A549 (cell line): ENCODE measurements around the gene AMHR2. TPM values are rescaled to one million over a fixed set of nuclear protein-coding genes. Genes with fewer than 3 reads are reported as not detected.
A peak's percentile ranks its signal among the peaks of the same experiment; 100 is the strongest.

Source experiments
- ATAC-seq, 2 experiments: fragments of 200-7000 bp in 1 of 2; fragments of >200 bp in 1 of 2; cut with Nextera tagmentation in 1 of 2; cut with Tn5 transposase in 1 of 2; 3 replicates each; pipeline versions ENCODE4 v1.8.0 to v1.9.1; 2018 to 2020; ENCODE audit warnings: mild to moderate bottlenecking in 1 of 2, moderate library complexity in 1 of 2
- CTCF ChIA-PET: fragments of 300-600 bp; sonication (Branson Sonifier 250); formaldehyde crosslinking; extraction: SDS; loops from one replicate; lab custom pipeline; 2021; ENCODE audit warnings: antibody characterized with exemption, inconsistent platforms; lab: Yijun Ruan, JAX
- POLR2A ChIA-PET: fragments of 350-600 bp; formaldehyde crosslinking; extraction: SDS; loops from one replicate; lab custom pipeline; 2021; ENCODE audit warnings: antibody characterized with exemption, inconsistent platforms; lab: Yijun Ruan, JAX
- DNase-seq, 2 experiments: peaks; one replicate each; pipeline versions ENCODE4 v3.0.0 to v3.0.0-alpha.2; 2011 to 2016; ENCODE audit warnings: low read depth in 1 of 2, low spot score in 1 of 2
- FAIRE-seq: peaks from 2 replicates; lab custom pipeline; 2011; peaks lifted over from hg19 to GRCh38; lab: Jason Lieb, UNC
- H3K27ac ChIP-seq, 2 experiments: fragments of >200 bp; sonication (Bioruptor Twin); formaldehyde crosslinking; 3 replicates each; pipeline ENCODE4 v1.5.1; 2016 to 2017
- H3K4me1 ChIP-seq: fragments of >200 bp; sonication (Bioruptor Twin); formaldehyde crosslinking; 3 replicates; pipeline ENCODE4 v1.6.1; 2016
- H3K4me2 ChIP-seq: fragments of >200 bp; sonication (Bioruptor Twin); formaldehyde crosslinking; 3 replicates; pipeline ENCODE4 v1.6.1; 2016
- H3K4me3 ChIP-seq: fragments of >200 bp; sonication (Bioruptor Twin); formaldehyde crosslinking; 3 replicates; pipeline ENCODE4 v1.5.1; 2016
- H3K9me3 ChIP-seq: fragments of >200 bp; sonication (Bioruptor Twin); formaldehyde crosslinking; 3 replicates; pipeline ENCODE4 v1.6.1; 2016
- ATOH8 ChIP-seq: fragments of 250-450 bp; sonication (Bioruptor Pico); IDR thresholded peaks from 2 replicates; pipeline ENCODE4 v1.5.0; 2020; ENCODE audit warnings: low read depth, mild to moderate bottlenecking, moderate library complexity
- CBX2 ChIP-seq: fragments of 200-600 bp; sonication (generic); IDR thresholded peaks from 2 replicates; pipeline ENCODE4 v1.6.1; 2016; ENCODE audit warnings: low read depth, mild to moderate bottlenecking, borderline replicate concordance
- CHD4 ChIP-seq: fragments of 200-600 bp; sonication (generic); IDR thresholded peaks from 2 replicates; pipeline ENCODE4 v1.6.1; 2016; ENCODE audit warnings: antibody characterized with exemption, mild to moderate bottlenecking, borderline replicate concordance
- E2F6 ChIP-seq: IDR thresholded peaks from 2 replicates; pipeline ENCODE4 v1.6.1; 2012; ENCODE audit warnings: low read depth, borderline replicate concordance
- EHF ChIP-seq: fragments of 250-450 bp; sonication (Bioruptor Pico); IDR thresholded peaks from 2 replicates; pipeline ENCODE4 v1.5.0; 2020; ENCODE audit warnings: mild to moderate bottlenecking
- EP300 ChIP-seq, 2 experiments: fragments of >200 bp; sonication (Bioruptor Twin); formaldehyde crosslinking; IDR thresholded peaks; 2 replicates in 1 of 2; 3 replicates in 1 of 2; pipeline ENCODE4 v1.6.1; 2016 to 2017
- FOSB ChIP-seq: fragments of 250-450 bp; sonication (Bioruptor Pico); IDR thresholded peaks from 2 replicates; pipeline ENCODE4 v1.5.0; 2020; ENCODE audit warnings: mild to moderate bottlenecking, moderate library complexity
- FOSL2 ChIP-seq, 2 experiments: fragments of 450-650 bp in 1 of 2; fragments of >200 bp in 1 of 2; sonication (Bioruptor Twin) in 1 of 2; formaldehyde crosslinking; IDR thresholded peaks; 2 replicates each; pipeline versions ENCODE4 v1.5.0 to v1.6.1; 2016 to 2020; ENCODE audit warnings: mild to moderate bottlenecking in 1 of 2, moderate library complexity in 1 of 2
- HES2 ChIP-seq: fragments of >200 bp; sonication (Bioruptor Twin); formaldehyde crosslinking; IDR thresholded peaks from 2 replicates; pipeline ENCODE4 v1.6.1; 2016
- HMGXB4 ChIP-seq: fragments of 250-450 bp; sonication (Bioruptor Pico); IDR thresholded peaks from 2 replicates; pipeline ENCODE4 v1.5.0; 2021; ENCODE audit warnings: mild to moderate bottlenecking, moderate library complexity, borderline replicate concordance
- HOXA7 ChIP-seq: fragments of 250-450 bp; sonication (Bioruptor Pico); IDR thresholded peaks from 2 replicates; pipeline ENCODE4 v1.5.0; 2020; ENCODE audit warnings: mild to moderate bottlenecking, moderate library complexity
- HOXB13 ChIP-seq: fragments of 250-450 bp; sonication (Bioruptor Pico); IDR thresholded peaks from 2 replicates; pipeline ENCODE4 v1.5.0; 2020; ENCODE audit warnings: low read depth, mild to moderate bottlenecking, moderate library complexity
- JUN ChIP-seq, 2 experiments: fragments of >200 bp; sonication (Bioruptor Twin); formaldehyde crosslinking; IDR thresholded peaks; 2 replicates in 1 of 2; 3 replicates in 1 of 2; pipeline ENCODE4 v1.6.1; 2016 to 2017
- JUNB ChIP-seq: fragments of >200 bp; sonication (Bioruptor Twin); formaldehyde crosslinking; IDR thresholded peaks from 2 replicates; pipeline ENCODE4 v1.6.1; 2016
- KDM1A ChIP-seq: fragments of 200-600 bp; sonication (generic); IDR thresholded peaks from 2 replicates; pipeline ENCODE4 v1.6.1; 2016; ENCODE audit warnings: low read depth, mild to moderate bottlenecking
- MAFK ChIP-seq: fragments of 450-650 bp; IDR thresholded peaks from 2 replicates; pipeline ENCODE4 v1.6.1; 2014; ENCODE audit not compliant: partially characterized antibody
- MAX ChIP-seq: IDR thresholded peaks from 2 replicates; pipeline ENCODE4 v1.6.1; 2012
- MAZ ChIP-seq: fragments of 150-350 bp; IDR thresholded peaks from 2 replicates; pipeline ENCODE4 v1.6.1; 2014; ENCODE audit warnings: antibody characterized with exemption, low read depth, low read length, borderline replicate concordance
- MYC ChIP-seq: IDR thresholded peaks from 2 replicates; pipeline ENCODE4 v1.6.1; 2012; ENCODE audit warnings: mild to moderate bottlenecking, inconsistent platforms, low read length, improper control_type of control experiment, borderline replicate concordance
- NPAS2 ChIP-seq: fragments of 250-450 bp; sonication (Bioruptor Pico); IDR thresholded peaks from 2 replicates; pipeline ENCODE4 v1.8.0; 2022; ENCODE audit warnings: mild to moderate bottlenecking, moderate library complexity, borderline replicate concordance
- PHF8 ChIP-seq: fragments of 200-600 bp; sonication (generic); IDR thresholded peaks from 2 replicates; pipeline ENCODE4 v1.6.1; 2016; ENCODE audit warnings: low read depth, mild to moderate bottlenecking, antibody characterized with exemption, moderate library complexity, borderline replicate concordance
- POLR2A ChIP-seq: IDR thresholded peaks from 2 replicates; pipeline ENCODE4 v1.6.1; 2012; ENCODE audit warnings: mild to moderate bottlenecking, low read length
- RCOR1 ChIP-seq: fragments of 150-350 bp; IDR thresholded peaks from 2 replicates; pipeline ENCODE4 v1.6.1; 2014; ENCODE audit warnings: antibody characterized with exemption, low read length, low read depth
- ZFP36 ChIP-seq: fragments of 450-650 bp; IDR thresholded peaks from 2 replicates; pipeline ENCODE4 v1.6.1; 2014; ENCODE audit warnings: borderline replicate concordance; ENCODE audit not compliant: partially characterized antibody
- ZSCAN20 ChIP-seq: fragments of 250-450 bp; sonication (Bioruptor Pico); IDR thresholded peaks from 2 replicates; pipeline ENCODE4 v1.8.0; 2022; ENCODE audit warnings: mild to moderate bottlenecking, moderate library complexity
- WGBS: methylation state at CpG from one replicate; pipeline ENCODE4 v1.1.6; 2017; ENCODE audit errors: missing lambda C conversion rate; 5-methylcytosine and 5-hydroxymethylcytosine counted together
- polyA plus RNA-seq, 4 experiments: library from polyadenylated mRNA; depleted of rRNA in 3 of 4; stranded (reverse); fragments of >200 nt; fragmentation: RNase III in 1 of 4; extraction: RNeasy Plus Mini Kit Qiagen cat#74134 plus additional on column Dnase treatment in 1 of 4; gene quantifications; 2 replicates in 3 of 4; 3 replicates in 1 of 4; pipeline ENCODE4 v1.2.3, GENCODE V29; 2011 to 2017

The AMHR2 gene
- polyA plus RNA-seq, 2 of the 4 experiments (the other 2 are of a cell fraction), result 0.12 to 0.18 TPM

- ChIA-PET CTCF (interaction anchor here (0.7 to 16.7 kb wide), 8 partner anchors 8 to 99 kb away, joined by 3 to 408 read pairs (median 4); partner anchors contain the start of gene AAAS), POLR2A (no interaction called here)
- TF ChIP-seq CBX2 (no peak), HOXB13 (CRISPR knock-in tag) (no peak)
- no peak for FAIRE-seq
- no peaks in the 10 kb centered on the region for H3K9me3 ChIP-seq
- ATAC-seq, result no peak
- H3K4me2 ChIP-seq, result no peak overlapping the region
- H3K4me3 ChIP-seq, result no peak overlapping the region
- H3K27ac ChIP-seq, result peak overlapping the region in 1 of 2 experiments; percentile 47; a peak in 2 of 6 replicates
- H3K4me1 ChIP-seq, result peaks cover 42% of the 10 kb centered on the region
- no peak for DNase-seq
- WGBS, result 91% methylated on average over 9 of the region's 9 CpGs
These were observed 1.2 kb downstream of the AMHR2 start for GRCh38 chr12:53424626-53425514.

GRCh38 chr12:53425515-53426150 is 2.0 kb downstream of the AMHR2 start:
- ATAC-seq (no peak), DNase-seq (no peak), FAIRE-seq (no peak)
- Histone ChIP-seq H3K4me2 (no peak overlapping the region), H3K27ac (peak overlapping the region in 1 of 2 experiments; percentile 47; a peak in 2 of 6 replicates), H3K4me1 (peaks cover 36% of the 10 kb centered on the region), H3K4me3 (no peak overlapping the region), H3K9me3 (no peaks in the 10 kb centered on the region)
- ChIA-PET POLR2A (interaction anchor here (0.5 kb wide), 1 partner anchor 419 kb away, joined by 3 read pairs; the partner anchor contains the start of gene EIF4B), CTCF (interaction anchor here (0.7 to 16.7 kb wide), 9 partner anchors 9 to 99 kb away, joined by 3 to 408 read pairs (median 4); partner anchors contain the start of gene AAAS)
- TF ChIP-seq MAZ, result no peak
- no peak for TF ChIP-seq JUN (IDR thresholded peaks at IDR 0.05)
- no peak for TF ChIP-seq ZSCAN20
- no peak for TF ChIP-seq KDM1A
- no peak for TF ChIP-seq ZFP36
- TF ChIP-seq HOXA7 (CRISPR knock-in tag), result no peak
- no peak for TF ChIP-seq NPAS2 (CRISPR knock-in tag)
- no peak for TF ChIP-seq RCOR1
- TF ChIP-seq CBX2, result no peak
- no peak for TF ChIP-seq FOSL2 (IDR thresholded peaks at IDR 0.05)
- TF ChIP-seq FOSL2 (CRISPR knock-in tag; IDR thresholded peaks at IDR 0.05), result no peak
- TF ChIP-seq HES2, result no peak
- TF ChIP-seq MAFK, result no peak
- TF ChIP-seq FOSB (CRISPR knock-in tag), result no peak
- no peak for TF ChIP-seq POLR2A
- TF ChIP-seq HMGXB4, result no peak
- 86% methylated on average over 11 of the region's 11 CpGs for WGBS

GRCh38 chr12:53427905-53428594 is 4.4 kb downstream of the AMHR2 start:
- ChIA-PET POLR2A (interaction anchor here (0.6 to 2.6 kb wide), 7 partner anchors 11 to 106 kb away, joined by 3 to 29 read pairs (median 4); partner anchors contain the start of genes AAAS, PRR13 and SP1), CTCF (interaction anchor here (0.6 to 16.7 kb wide), 17 partner anchors 9 to 821 kb away, joined by 3 to 408 read pairs (median 4); partner anchors contain the start of genes AAAS and PRR13)
- peaks cover 45% of the 10 kb centered on the region for H3K4me1 ChIP-seq
- H3K27ac ChIP-seq, result peak overlapping the region; percentile 71 to 85
- ATAC-seq, result peak; percentile 94 to 96
- H3K4me2 ChIP-seq, result peak overlapping the region; percentile 68
- FAIRE-seq, result peak; percentile 77
- WGBS, result 3% methylated on average over 7 of the region's 7 CpGs
- no peak overlapping the region for H3K4me3 ChIP-seq
- H3K9me3 ChIP-seq, result no peaks in the 10 kb centered on the region
- DNase-seq, result peak; percentile 89 to 91
- peak; percentile 71; the same call in 1 of the 2 replicates for TF ChIP-seq ATOH8 (CRISPR knock-in tag)
- TF ChIP-seq MAX, result peak; percentile 96
- TF ChIP-seq EHF (CRISPR knock-in tag), result no peak
- 0 out of 2 replicates have a peak, but pooled peaks have one; percentile 53 for TF ChIP-seq MYC
- no peak for TF ChIP-seq HES2
- no peak for TF ChIP-seq PHF8
- peak; percentile 84 for TF ChIP-seq JUNB
- peak; percentile 85 for TF ChIP-seq E2F6
- no peak for TF ChIP-seq HOXA7 (CRISPR knock-in tag)
- TF ChIP-seq CHD4, result no peak
- TF ChIP-seq EP300 (IDR thresholded peaks at IDR 0.05), result no peak
- no peak for TF ChIP-seq CBX2
